22Rv1 (cell line): ENCODE results near the gene ZNF804A.

Source experiments
- CTCF ChIP-seq: fragments of 450-650 bp; IDR thresholded peaks from 2 replicates; pipeline ENCODE4 v1.5.1; 2017; ENCODE audit warnings: mild to moderate bottlenecking
- ZFX ChIP-seq: fragments of 450-650 bp; IDR thresholded peaks from 2 replicates; pipeline ENCODE4 v1.6.1; 2017; ENCODE audit warnings: antibody characterized with exemption, borderline replicate concordance

GRCh38 chr2:184577743-184578142 is 20.6 kb upstream of the ZNF804A start:
- TF ChIP-seq CTCF (no peak), ZFX (no peak)
